Panc1 (cell line): ENCODE data around the gene FN3KRP.

Experiments used
- POLR2AphosphoS5 ChIP-seq: IDR thresholded peaks from 2 replicates; pipeline ENCODE4 v1.6.1; 2012; ENCODE audit warnings: mild to moderate bottlenecking, low read depth, low read length, moderate library complexity
- SIN3A ChIP-seq: IDR thresholded peaks from 2 replicates; pipeline ENCODE4 v1.6.1; 2012; ENCODE audit warnings: low read depth, mild to moderate bottlenecking, low read length, moderate library complexity, borderline replicate concordance; ENCODE audit not compliant: insufficient read depth
- TCF7L2 ChIP-seq: IDR thresholded peaks from 2 replicates; pipeline ENCODE4 v1.6.1; 2011; ENCODE audit warnings: mild to moderate bottlenecking, low read depth, low read length, inconsistent platforms
- TF ChIP-seq, protein P1 (sequence below): fragments of 450-650 bp; IDR thresholded peaks from 2 replicates; pipeline ENCODE4 v1.5.1; 2017; ENCODE audit warnings: mild to moderate bottlenecking
- TF ChIP-seq, protein P2 (sequence below), 2 experiments: IDR thresholded peaks; 2 replicates each; pipeline ENCODE4 v1.6.1; 2011 to 2012; ENCODE audit warnings: low read depth in 2 of 2, control low read depth in 1 of 2, low read length in 1 of 2, mild to moderate bottlenecking in 1 of 2, moderate library complexity in 1 of 2; ENCODE audit not compliant: insufficient read depth in 1 of 2

DNA sequence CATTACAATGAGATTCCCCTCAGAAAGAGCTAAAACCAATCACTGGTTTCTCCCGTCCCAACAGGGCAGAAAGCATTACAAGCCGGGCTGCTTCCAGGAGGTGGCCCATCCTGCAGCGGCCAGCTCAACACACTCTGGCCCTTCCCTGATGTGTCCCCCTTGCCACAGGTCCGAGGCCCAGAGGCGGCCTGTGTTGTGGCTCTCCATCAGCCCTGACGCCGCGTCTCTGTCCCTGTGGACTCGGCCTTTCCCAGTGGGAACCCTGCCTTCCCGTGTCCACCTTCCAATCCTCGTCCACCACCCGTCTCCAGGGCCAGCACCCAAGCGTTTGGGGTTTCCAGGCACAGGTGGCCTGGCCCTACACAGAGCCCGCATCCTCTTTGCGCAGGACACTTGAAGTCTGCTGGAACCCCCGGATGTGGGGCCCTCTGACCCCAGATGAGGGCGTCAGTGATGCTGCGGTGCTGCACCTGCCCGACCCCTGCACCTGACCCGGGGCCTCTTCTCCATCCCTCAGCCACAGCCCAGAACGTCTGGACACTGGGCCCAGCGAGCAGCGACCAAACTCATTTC, 39.1 kb upstream of the FN3KRP start:
- TF ChIP-seq, protein P1, sequence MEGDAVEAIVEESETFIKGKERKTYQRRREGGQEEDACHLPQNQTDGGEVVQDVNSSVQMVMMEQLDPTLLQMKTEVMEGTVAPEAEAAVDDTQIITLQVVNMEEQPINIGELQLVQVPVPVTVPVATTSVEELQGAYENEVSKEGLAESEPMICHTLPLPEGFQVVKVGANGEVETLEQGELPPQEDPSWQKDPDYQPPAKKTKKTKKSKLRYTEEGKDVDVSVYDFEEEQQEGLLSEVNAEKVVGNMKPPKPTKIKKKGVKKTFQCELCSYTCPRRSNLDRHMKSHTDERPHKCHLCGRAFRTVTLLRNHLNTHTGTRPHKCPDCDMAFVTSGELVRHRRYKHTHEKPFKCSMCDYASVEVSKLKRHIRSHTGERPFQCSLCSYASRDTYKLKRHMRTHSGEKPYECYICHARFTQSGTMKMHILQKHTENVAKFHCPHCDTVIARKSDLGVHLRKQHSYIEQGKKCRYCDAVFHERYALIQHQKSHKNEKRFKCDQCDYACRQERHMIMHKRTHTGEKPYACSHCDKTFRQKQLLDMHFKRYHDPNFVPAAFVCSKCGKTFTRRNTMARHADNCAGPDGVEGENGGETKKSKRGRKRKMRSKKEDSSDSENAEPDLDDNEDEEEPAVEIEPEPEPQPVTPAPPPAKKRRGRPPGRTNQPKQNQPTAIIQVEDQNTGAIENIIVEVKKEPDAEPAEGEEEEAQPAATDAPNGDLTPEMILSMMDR = no peak
- TF ChIP-seq POLR2AphosphoS5 (no peak), TCF7L2 (no peak), SIN3A (no peak)
- TF ChIP-seq, protein P2, sequence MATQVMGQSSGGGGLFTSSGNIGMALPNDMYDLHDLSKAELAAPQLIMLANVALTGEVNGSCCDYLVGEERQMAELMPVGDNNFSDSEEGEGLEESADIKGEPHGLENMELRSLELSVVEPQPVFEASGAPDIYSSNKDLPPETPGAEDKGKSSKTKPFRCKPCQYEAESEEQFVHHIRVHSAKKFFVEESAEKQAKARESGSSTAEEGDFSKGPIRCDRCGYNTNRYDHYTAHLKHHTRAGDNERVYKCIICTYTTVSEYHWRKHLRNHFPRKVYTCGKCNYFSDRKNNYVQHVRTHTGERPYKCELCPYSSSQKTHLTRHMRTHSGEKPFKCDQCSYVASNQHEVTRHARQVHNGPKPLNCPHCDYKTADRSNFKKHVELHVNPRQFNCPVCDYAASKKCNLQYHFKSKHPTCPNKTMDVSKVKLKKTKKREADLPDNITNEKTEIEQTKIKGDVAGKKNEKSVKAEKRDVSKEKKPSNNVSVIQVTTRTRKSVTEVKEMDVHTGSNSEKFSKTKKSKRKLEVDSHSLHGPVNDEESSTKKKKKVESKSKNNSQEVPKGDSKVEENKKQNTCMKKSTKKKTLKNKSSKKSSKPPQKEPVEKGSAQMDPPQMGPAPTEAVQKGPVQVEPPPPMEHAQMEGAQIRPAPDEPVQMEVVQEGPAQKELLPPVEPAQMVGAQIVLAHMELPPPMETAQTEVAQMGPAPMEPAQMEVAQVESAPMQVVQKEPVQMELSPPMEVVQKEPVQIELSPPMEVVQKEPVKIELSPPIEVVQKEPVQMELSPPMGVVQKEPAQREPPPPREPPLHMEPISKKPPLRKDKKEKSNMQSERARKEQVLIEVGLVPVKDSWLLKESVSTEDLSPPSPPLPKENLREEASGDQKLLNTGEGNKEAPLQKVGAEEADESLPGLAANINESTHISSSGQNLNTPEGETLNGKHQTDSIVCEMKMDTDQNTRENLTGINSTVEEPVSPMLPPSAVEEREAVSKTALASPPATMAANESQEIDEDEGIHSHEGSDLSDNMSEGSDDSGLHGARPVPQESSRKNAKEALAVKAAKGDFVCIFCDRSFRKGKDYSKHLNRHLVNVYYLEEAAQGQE (IDR thresholded peaks at IDR 0.05; ENCODE audit: insufficient read depth in 1 of 2, low read depth in 2 of 2, low read length in 1 of 2) = no peak
